Mammary epithelial cell (primary cell): ENCODE data around the gene DIS3.

ENCODE experiments used
- EZH2 ChIP-seq: IDR thresholded peaks from 2 replicates; pipeline ENCODE4 v1.6.1; 2012; ENCODE audit warnings: low read length, inconsistent platforms, borderline replicate concordance
- TF ChIP-seq, protein P1 (sequence below), 2 donors: IDR thresholded peaks in 1 of 2; conservative IDR thresholded peaks in 1 of 2; 2 replicates each; pipeline ENCODE4 v1.5.1; 2011 to 2012; ENCODE audit warnings: inconsistent platforms in 2 of 2, low read length in 2 of 2, mild to moderate bottlenecking in 2 of 2, control low read depth in 1 of 2, low read depth in 1 of 2; ENCODE audit not compliant: insufficient read depth in 1 of 2; ENCODE audit errors: extremely low read depth in 1 of 2

DNA sequence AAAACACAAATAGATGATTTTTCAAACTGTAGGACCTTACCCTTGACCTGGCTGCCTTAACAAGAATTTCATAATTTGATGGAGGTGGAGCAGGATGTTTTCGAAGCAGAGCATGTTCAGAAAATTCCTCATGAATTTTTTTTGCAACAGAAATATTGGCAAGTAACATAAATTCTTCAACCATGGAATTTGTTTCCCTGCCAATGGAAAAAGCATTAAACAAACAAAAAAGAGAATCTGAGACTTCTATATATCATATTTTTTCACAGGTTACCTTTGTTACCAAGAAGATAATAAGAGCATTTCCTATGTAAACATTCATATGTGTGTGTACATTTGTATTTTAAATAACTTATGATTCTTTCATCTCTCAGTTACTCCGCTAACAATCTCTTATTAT is 18.3 kb downstream of the DIS3 start:
- TF ChIP-seq, protein P1, sequence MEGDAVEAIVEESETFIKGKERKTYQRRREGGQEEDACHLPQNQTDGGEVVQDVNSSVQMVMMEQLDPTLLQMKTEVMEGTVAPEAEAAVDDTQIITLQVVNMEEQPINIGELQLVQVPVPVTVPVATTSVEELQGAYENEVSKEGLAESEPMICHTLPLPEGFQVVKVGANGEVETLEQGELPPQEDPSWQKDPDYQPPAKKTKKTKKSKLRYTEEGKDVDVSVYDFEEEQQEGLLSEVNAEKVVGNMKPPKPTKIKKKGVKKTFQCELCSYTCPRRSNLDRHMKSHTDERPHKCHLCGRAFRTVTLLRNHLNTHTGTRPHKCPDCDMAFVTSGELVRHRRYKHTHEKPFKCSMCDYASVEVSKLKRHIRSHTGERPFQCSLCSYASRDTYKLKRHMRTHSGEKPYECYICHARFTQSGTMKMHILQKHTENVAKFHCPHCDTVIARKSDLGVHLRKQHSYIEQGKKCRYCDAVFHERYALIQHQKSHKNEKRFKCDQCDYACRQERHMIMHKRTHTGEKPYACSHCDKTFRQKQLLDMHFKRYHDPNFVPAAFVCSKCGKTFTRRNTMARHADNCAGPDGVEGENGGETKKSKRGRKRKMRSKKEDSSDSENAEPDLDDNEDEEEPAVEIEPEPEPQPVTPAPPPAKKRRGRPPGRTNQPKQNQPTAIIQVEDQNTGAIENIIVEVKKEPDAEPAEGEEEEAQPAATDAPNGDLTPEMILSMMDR (conservative IDR thresholded peaks at IDR 0.05 in 1 of 2, IDR thresholded peaks at IDR 0.05 in 1 of 2; ENCODE audit: extremely low read depth in 1 of 2, insufficient read depth in 1 of 2, low read depth in 1 of 2, low read length in 2 of 2), result no peak
- TF ChIP-seq EZH2, result no peak
